Activated B cell treated with CpG ODN at 0.5 μM for 24 hours (primary cell): ENCODE results near the gene ATP6V0E1. TPM values are rescaled to one million over a fixed set of nuclear protein-coding genes. Genes with fewer than 3 reads are reported as not detected.

ENCODE experiments used
- ATAC-seq: fragments of 200-7000 bp; cut with Tn5 transposase; one replicate; pipeline ENCODE4 v1.10.0; 2021; ENCODE audit warnings: low read depth, mild to moderate bottlenecking, moderate library complexity
- CTCF ChIA-PET: fragments of 350-600 bp; sonication (Branson Sonifier 250); formaldehyde crosslinking; loops from one replicate; lab custom pipeline; 2021; ENCODE audit warnings: antibody characterized with exemption; lab: Charles Lee
- POLR2A ChIA-PET: fragments of 350-600 bp; sonication (Branson Sonifier 250); formaldehyde crosslinking; loops from one replicate; lab custom pipeline; 2021; ENCODE audit warnings: antibody characterized with exemption; lab: Charles Lee
- DNase-seq: peaks from one replicate; pipeline ENCODE4 v3.0.0; 2022
- H3K27ac Mint-ChIP-seq: one replicate; pipeline ENCODE4 v1.8.0; 2020; ENCODE audit warnings: mixed read lengths
- H3K27me3 Mint-ChIP-seq: one replicate; pipeline ENCODE4 v1.8.0; 2021; ENCODE audit warnings: mixed read lengths
- H3K36me3 Mint-ChIP-seq: one replicate; pipeline ENCODE4 v1.8.0; 2021; ENCODE audit warnings: low read depth, mixed read lengths
- H3K4me1 Mint-ChIP-seq: one replicate; pipeline ENCODE4 v1.8.0; 2021; ENCODE audit warnings: mixed read lengths
- H3K4me3 Mint-ChIP-seq: one replicate; pipeline ENCODE4 v1.8.0; 2020; ENCODE audit warnings: mild to moderate bottlenecking, mixed read lengths
- H3K9me3 Mint-ChIP-seq: one replicate; pipeline ENCODE4 v1.8.0; 2020; ENCODE audit warnings: mixed read lengths
- CTCF ChIP-seq: fragments of 200-600 bp; IDR thresholded peaks from one replicate; pipeline ENCODE4 v1.8.0; 2022; ENCODE audit warnings: antibody characterized with exemption, mild to moderate bottlenecking
- intact Hi-C: fragments of 100-400 bp; cut with micrococcal nuclease; formaldehyde crosslinking; loops from one replicate; pipeline ENCODE4 v1.15.1; 2024
- total RNA-seq: library from RNA; stranded (reverse); gene quantifications from 2 replicates; pipeline ENCODE4 v1.2.3, GENCODE V29; 2022

ATP6V0E1 gene
- total RNA-seq, 1 donor from 2014 or later = 191 TPM

DNA sequence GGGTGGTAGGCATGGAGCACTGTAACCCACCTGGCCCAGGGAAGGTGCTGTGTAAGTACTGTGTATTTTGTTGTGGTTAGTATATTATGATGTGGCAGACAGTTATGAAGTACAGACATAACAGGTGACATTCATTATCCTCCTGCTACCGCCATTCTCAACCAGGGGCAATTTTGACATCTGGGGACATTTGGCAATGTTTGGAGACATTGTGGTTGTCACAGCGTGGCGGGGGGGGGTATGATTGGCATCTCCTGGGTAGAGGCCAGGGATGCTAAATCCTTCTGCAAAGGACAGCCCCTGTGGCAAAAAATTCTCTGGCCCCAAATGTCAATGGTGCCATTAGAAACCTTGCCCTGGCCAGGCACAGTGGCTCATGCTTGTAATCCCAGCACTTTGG, 34.1 kb upstream of the ATP6V0E1 start:
- POLR2A ChIA-PET = no interaction called here
- no peak for TF ChIP-seq CTCF
- H3K36me3 Mint-ChIP-seq = peaks cover 52% of the 10 kb centered on the region
- intact Hi-C loops = no loop called here
- H3K27me3 Mint-ChIP-seq = no peaks in the 10 kb centered on the region
- no peak overlapping the region for H3K27ac Mint-ChIP-seq
- no peak for ATAC-seq
- no peak overlapping the region for H3K4me3 Mint-ChIP-seq
- no peaks in the 10 kb centered on the region for H3K9me3 Mint-ChIP-seq
- peaks cover 5% of the 10 kb centered on the region for H3K4me1 Mint-ChIP-seq
- no peak for DNase-seq
- CTCF ChIA-PET = no interaction called here

GRCh38 chr5:172950176-172950965, 33.2 kb upstream of the ATP6V0E1 start:
- Mint-ChIP-seq H3K4me1 (peaks cover 10% of the 10 kb centered on the region), H3K36me3 (peaks cover 45% of the 10 kb centered on the region), H3K4me3 (no peak overlapping the region), H3K9me3 (no peaks in the 10 kb centered on the region), H3K27me3 (no peaks in the 10 kb centered on the region), H3K27ac (no peak overlapping the region)
- no peak for TF ChIP-seq CTCF
- ChIA-PET POLR2A (no interaction called here), CTCF (no interaction called here)
- intact Hi-C loops = loop anchor here (10.0 kb wide), 1 partner anchor 766 kb away; the partner anchor contains the start of gene STK10
- DNase-seq (no peak), ATAC-seq (no peak)

DNA sequence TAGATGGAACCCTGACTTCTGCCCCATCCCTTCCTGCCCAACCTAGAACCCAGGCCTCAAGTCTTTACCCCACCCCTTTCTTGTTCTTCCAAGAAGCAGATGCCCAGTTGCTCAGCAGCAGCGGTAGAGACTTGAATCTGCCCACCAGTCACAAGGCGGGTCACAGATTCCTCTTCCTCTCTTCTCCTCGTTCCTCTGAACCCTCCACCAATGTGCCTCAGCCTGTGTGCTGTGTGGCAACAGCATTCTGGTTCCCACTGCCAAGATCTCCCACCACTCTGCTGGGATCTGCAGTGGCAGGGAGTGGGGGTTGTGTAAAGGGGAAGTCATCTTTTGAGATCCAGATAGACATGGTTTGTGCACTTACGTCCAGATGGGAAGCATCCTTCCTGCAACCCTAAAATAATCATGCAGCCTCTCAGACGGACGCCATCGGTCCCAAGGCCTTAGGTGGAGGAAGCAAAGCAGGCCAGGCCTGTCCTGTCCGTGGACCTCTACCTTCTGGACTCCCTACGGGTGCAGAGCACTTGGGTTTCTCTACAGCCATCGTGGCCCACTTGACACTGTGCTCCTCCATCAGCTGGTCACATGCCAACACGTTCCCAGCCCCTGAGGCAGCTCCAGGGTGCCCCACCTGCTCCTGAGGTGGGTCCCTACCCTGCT, 32.1 kb upstream of the ATP6V0E1 start:
- Mint-ChIP-seq H3K4me3 (no peak overlapping the region), H3K4me1 (peaks cover 10% of the 10 kb centered on the region), H3K27me3 (no peaks in the 10 kb centered on the region), H3K27ac (no peak overlapping the region), H3K36me3 (peaks cover 36% of the 10 kb centered on the region), H3K9me3 (no peaks in the 10 kb centered on the region)
- TF ChIP-seq CTCF = no peak
- ChIA-PET CTCF (interaction anchor here (0.6 to 1.5 kb wide), 2 partner anchors 10 to 239 kb away, joined by 3 read pairs; no protein-coding TSS in a partner anchor), POLR2A (no interaction called here)
- no peak for ATAC-seq
- DNase-seq = no peak
- intact Hi-C loops = loop anchor here (10.0 kb wide), 1 partner anchor 767 kb away; the partner anchor contains the start of gene STK10

DNA sequence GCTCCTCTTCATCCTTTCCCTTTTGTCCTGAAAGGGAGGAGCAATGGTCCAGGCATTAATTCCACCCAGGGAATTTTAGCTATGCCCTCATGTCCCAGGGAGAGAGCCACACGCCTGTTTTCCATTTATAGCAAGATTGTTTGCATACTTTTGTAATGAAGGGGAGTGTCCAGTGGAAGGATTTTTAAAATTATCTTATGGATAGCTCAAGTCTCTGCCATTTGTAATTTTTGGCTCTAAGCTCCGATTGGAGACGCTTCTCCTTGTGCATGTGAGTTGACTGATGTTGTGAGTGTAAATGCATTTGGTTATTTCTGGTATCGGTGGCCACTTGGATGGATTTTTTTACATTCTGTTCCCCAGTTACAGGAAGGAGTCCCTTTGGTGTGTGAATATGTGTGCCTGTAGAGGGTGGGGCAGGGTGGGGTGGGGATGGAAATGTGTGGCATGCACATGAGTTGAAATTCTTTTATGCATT, 31.5 kb upstream of the ATP6V0E1 start:
- ChIA-PET POLR2A (no interaction called here), CTCF (interaction anchor here (1.5 kb wide), 1 partner anchor 239 kb away, joined by 3 read pairs; no protein-coding TSS in a partner anchor)
- TF ChIP-seq CTCF = no peak
- no peak overlapping the region for H3K4me3 Mint-ChIP-seq
- no peak for DNase-seq
- H3K4me1 Mint-ChIP-seq = peaks cover 11% of the 10 kb centered on the region
- peaks cover 33% of the 10 kb centered on the region for H3K36me3 Mint-ChIP-seq
- intact Hi-C loops = loop anchor here (10.0 kb wide), 1 partner anchor 767 kb away; the partner anchor contains the start of gene STK10
- no peak overlapping the region for H3K27ac Mint-ChIP-seq
- no peaks in the 10 kb centered on the region for H3K9me3 Mint-ChIP-seq
- ATAC-seq = no peak
- H3K27me3 Mint-ChIP-seq = no peaks in the 10 kb centered on the region
